Measurements from ENCODE around the gene MSH5. TPM values are rescaled to one million over a fixed set of nuclear protein-coding genes. Genes with fewer than 3 reads are reported as not detected.

The MSH5 gene
- total and polyA plus RNA-seq, 9 of the 15 experiments (the other 6 are each of a cell fraction or from before 2014, with no cell fraction given) = 12.5 to 104 (median 46.6) TPM

DNA sequence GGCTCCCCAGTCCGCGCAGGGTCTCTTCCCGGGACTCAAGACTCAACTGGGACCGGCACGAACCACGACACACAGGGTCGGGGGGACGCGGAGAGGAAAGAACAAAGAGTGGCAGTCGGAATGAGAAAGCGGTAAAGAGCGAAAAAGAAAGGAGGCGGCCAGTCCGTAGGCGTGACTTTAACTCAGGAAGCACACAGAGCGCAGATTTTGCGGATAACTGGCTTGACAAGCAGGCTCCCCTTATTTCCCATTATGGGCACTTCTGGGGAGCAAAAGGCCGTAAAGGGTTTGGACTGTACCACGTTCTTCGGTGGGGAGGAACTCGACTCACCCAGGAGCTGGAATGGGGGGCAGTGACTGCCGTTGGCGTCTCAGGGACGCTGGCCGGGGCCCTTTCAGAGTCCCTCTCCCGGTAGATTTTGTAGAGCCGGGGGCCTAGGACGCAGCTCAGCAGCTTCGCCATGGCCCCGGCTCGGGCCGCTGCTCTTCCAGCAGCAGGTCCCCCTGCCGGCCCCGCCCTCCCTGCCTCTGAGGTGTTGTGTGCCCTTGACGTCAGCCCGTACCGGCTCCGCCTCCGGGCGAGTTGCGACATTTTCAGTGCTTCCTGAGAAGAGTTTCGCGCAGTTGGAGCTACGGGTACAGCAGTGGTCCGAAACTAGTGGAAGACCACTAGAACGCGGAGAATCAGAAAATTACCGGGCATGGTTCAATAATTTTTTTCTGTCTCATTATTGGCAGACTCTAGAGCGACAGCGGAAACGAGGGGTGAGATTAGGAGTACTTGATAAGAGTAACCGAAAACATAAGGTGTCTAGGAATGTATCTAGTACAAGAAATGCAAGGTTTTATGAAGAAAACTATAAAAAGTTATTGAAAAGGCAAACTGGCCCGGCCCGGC is 36.7 kb upstream of the MSH5 start, which contains the start of gene ABHD16A (continued):
- TF ChIP-seq ETS1 (conservative IDR thresholded peaks at IDR 0.05; ENCODE audit: control insufficient read depth, low read depth, low read length) (peak; percentile 52), SLC30A9 (CRISPR knock-in tag; IDR thresholded peaks at IDR 0.05) (no peak), DPF2 (IDR thresholded peaks at IDR 0.05) (peak; percentile 86), NFXL1 (CRISPR knock-in tag; IDR thresholded peaks at IDR 0.05) (no peak), POU5F1 (IDR thresholded peaks at IDR 0.05; ENCODE audit: borderline replicate concordance, low read depth, low read length, partially characterized antibody) (peak; percentile 99), ZNF347 (CRISPR knock-in tag; IDR thresholded peaks at IDR 0.05; ENCODE audit: low read depth) (no peak), ILK (tag; IDR thresholded peaks at IDR 0.05; ENCODE audit: borderline replicate concordance, low read depth) (no peak), CEBPG (CRISPR knock-in tag; IDR thresholded peaks at IDR 0.05) (peak; percentile 99), CEBPG (tag; conservative IDR thresholded peaks at IDR 0.05 in 1 of 2, IDR thresholded peaks at IDR 0.05 in 1 of 2) (peak; percentile 99 to 100), JUN (IDR thresholded peaks at IDR 0.05; ENCODE audit: borderline replicate concordance, low read depth, low read length) (peak; percentile 80), JUN (CRISPR knock-in tag; IDR thresholded peaks at IDR 0.05; ENCODE audit: borderline replicate concordance) (0 out of 2 replicates have a peak, but pooled peaks have one; percentile 24), FOXJ3 (CRISPR knock-in tag; IDR thresholded peaks at IDR 0.05) (no peak; the same call in 1 of the 2 replicates), NR2C2 (CRISPR knock-in tag; IDR thresholded peaks at IDR 0.05) (0 out of 2 replicates have a peak, but pooled peaks have one; percentile 49), NR2C2 (tag; IDR thresholded peaks at IDR 0.05) (peak; percentile 81), ZNF511 (CRISPR knock-in tag; IDR thresholded peaks at IDR 0.05) (peak; percentile 91; the same call in 1 of the 2 replicates), GATAD2A (IDR thresholded peaks at IDR 0.05) (no peak), HCFC1 (IDR thresholded peaks at IDR 0.05; ENCODE audit: low read depth, low read length) (peak; percentile 81), CBX1 (IDR thresholded peaks at IDR 0.05; ENCODE audit: low read depth) (peak; percentile 55; the same call in 1 of the 2 replicates), NR4A1 (CRISPR knock-in tag; IDR thresholded peaks at IDR 0.05) (peak; percentile 76; the same call in 1 of the 2 replicates), NR4A1 (tag; IDR thresholded peaks at IDR 0.05) (no peak), RBBP5 (IDR thresholded peaks at IDR 0.05; ENCODE audit: borderline replicate concordance, insufficient read depth, low read length, poor library complexity, severe bottlenecking) (peak; percentile 65), RAD51 (IDR thresholded peaks at IDR 0.05; ENCODE audit: borderline replicate concordance, low read depth) (no peak; the same call in 1 of the 2 replicates), FOXK2 (conservative IDR thresholded peaks at IDR 0.05 in 1 of 2, IDR thresholded peaks at IDR 0.05 in 1 of 2; ENCODE audit: low read depth in 2 of 2) (peak; percentile 82 to 99)
- TF ChIP-seq, protein P1, sequence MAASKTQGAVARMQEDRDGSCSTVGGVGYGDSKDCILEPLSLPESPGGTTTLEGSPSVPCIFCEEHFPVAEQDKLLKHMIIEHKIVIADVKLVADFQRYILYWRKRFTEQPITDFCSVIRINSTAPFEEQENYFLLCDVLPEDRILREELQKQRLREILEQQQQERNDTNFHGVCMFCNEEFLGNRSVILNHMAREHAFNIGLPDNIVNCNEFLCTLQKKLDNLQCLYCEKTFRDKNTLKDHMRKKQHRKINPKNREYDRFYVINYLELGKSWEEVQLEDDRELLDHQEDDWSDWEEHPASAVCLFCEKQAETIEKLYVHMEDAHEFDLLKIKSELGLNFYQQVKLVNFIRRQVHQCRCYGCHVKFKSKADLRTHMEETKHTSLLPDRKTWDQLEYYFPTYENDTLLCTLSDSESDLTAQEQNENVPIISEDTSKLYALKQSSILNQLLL (CRISPR knock-in tag; IDR thresholded peaks at IDR 0.05; ENCODE audit: borderline replicate concordance) = no peak
